WERI-Rb-1 (cell line): ENCODE data around the gene SNAP47.

ENCODE experiments used
- DNase-seq: peaks from one replicate; pipeline ENCODE4 v3.0.0-alpha.2; 2020
- H3K27ac ChIP-seq: fragments of 250-450 bp; sonication (Bioruptor Pico); 2 replicates; pipeline ENCODE4 v1.5.1; 2020; ENCODE audit warnings: mild to moderate bottlenecking, moderate library complexity
- H3K27me3 ChIP-seq: fragments of 250-450 bp; sonication (Bioruptor Pico); 2 replicates; pipeline ENCODE4 v1.5.1; 2021; ENCODE audit warnings: mild to moderate bottlenecking, low read depth, moderate library complexity; ENCODE audit not compliant: insufficient read depth, severe bottlenecking
- H3K36me3 ChIP-seq: fragments of 250-450 bp; sonication (Bioruptor Pico); 2 replicates; pipeline ENCODE4 v1.5.1; 2020; ENCODE audit warnings: mild to moderate bottlenecking, moderate library complexity
- H3K4me3 ChIP-seq: 2 replicates; pipeline ENCODE4 v1.5.1; 2011; ENCODE audit warnings: low read depth, mild to moderate bottlenecking, control low read depth, low read length
- H3K9me3 ChIP-seq: fragments of 250-450 bp; sonication (Bioruptor Pico); 2 replicates; pipeline ENCODE4 v1.5.1; 2021; ENCODE audit warnings: mild to moderate bottlenecking, moderate library complexity; ENCODE audit not compliant: severe bottlenecking
- TF ChIP-seq, protein P1 (sequence below): IDR thresholded peaks from 2 replicates; pipeline ENCODE4 v1.5.1; 2011; ENCODE audit warnings: low read depth, mild to moderate bottlenecking, control low read depth, inconsistent platforms, low read length

Gene SNAP47

DNA sequence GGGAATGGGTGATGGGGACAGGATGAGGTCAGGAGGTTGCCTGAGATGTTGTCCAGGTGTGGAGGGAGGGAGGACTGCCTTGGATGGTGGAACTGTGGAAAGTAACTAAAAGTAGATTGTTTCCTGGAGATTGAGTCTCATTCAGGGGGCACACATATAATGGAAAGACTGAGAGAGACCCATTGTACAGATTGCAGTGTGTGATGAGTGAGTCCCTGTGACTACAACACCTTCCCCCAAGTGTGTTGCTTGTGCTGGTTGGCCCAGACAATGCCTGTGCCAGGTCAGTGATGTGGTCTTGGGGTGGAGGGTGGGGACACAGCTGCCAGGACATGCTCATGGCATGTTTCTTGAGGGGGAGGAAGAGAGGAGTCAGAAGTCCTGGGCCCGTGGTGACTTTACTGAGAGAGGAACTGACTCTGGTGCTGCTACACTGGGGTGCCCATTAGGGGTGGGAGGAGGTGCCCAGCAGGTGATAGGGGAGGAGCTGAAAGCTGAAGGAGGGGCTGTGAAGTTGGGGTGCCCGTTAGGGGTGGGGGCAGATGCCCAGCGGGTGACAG lies 5.2 kb downstream of the SNAP47 start:
- Histone ChIP-seq H3K9me3 (no peaks in the 10 kb centered on the region), H3K36me3 (no peaks in the 10 kb centered on the region), H3K27ac (no peak overlapping the region), H3K4me3 (no peak overlapping the region), H3K27me3 (no peaks in the 10 kb centered on the region)
- TF ChIP-seq, protein P1, sequence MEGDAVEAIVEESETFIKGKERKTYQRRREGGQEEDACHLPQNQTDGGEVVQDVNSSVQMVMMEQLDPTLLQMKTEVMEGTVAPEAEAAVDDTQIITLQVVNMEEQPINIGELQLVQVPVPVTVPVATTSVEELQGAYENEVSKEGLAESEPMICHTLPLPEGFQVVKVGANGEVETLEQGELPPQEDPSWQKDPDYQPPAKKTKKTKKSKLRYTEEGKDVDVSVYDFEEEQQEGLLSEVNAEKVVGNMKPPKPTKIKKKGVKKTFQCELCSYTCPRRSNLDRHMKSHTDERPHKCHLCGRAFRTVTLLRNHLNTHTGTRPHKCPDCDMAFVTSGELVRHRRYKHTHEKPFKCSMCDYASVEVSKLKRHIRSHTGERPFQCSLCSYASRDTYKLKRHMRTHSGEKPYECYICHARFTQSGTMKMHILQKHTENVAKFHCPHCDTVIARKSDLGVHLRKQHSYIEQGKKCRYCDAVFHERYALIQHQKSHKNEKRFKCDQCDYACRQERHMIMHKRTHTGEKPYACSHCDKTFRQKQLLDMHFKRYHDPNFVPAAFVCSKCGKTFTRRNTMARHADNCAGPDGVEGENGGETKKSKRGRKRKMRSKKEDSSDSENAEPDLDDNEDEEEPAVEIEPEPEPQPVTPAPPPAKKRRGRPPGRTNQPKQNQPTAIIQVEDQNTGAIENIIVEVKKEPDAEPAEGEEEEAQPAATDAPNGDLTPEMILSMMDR: no peak
- DNase-seq: no peak

DNA sequence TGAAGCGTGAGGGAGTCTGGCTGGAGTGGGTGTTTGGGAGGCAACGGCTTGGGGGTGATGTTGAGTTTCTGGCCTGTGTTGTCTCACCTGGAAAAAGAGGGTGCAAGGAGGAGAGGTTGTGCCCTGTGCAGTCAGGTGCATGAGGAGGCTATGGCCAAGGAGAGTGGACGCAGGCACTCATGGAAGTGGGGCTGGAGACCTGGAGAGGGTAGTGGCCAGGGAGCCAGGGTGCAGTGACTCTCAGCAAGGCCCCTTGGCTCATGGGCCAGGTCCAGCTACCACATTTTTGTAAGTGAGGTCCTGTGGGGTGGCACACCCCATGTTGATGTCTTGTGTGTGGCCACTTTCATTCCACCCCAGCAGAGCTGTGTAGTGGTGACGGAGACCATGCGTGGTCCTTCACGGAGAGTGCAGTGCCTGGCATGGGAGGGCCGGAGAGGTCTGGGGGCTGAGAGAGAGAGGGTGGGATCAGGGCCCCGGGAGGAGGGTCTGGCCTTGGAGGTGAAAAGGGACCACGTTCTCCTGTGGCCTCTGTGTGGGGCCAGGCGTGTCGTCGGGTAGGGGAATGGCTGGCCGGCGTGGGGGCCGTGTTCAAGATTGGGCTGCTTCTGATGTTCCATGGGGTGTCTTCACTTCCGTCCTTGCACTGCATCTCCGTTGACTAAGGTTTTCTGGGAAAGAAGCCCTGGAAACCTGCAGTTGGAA lies 6.1 kb downstream of the SNAP47 start:
- TF ChIP-seq, protein P1: no peak
- Histone ChIP-seq H3K27ac (no peak overlapping the region), H3K4me3 (no peak overlapping the region), H3K9me3 (no peaks in the 10 kb centered on the region), H3K36me3 (no peaks in the 10 kb centered on the region), H3K27me3 (no peaks in the 10 kb centered on the region)
- no peak for DNase-seq

DNA sequence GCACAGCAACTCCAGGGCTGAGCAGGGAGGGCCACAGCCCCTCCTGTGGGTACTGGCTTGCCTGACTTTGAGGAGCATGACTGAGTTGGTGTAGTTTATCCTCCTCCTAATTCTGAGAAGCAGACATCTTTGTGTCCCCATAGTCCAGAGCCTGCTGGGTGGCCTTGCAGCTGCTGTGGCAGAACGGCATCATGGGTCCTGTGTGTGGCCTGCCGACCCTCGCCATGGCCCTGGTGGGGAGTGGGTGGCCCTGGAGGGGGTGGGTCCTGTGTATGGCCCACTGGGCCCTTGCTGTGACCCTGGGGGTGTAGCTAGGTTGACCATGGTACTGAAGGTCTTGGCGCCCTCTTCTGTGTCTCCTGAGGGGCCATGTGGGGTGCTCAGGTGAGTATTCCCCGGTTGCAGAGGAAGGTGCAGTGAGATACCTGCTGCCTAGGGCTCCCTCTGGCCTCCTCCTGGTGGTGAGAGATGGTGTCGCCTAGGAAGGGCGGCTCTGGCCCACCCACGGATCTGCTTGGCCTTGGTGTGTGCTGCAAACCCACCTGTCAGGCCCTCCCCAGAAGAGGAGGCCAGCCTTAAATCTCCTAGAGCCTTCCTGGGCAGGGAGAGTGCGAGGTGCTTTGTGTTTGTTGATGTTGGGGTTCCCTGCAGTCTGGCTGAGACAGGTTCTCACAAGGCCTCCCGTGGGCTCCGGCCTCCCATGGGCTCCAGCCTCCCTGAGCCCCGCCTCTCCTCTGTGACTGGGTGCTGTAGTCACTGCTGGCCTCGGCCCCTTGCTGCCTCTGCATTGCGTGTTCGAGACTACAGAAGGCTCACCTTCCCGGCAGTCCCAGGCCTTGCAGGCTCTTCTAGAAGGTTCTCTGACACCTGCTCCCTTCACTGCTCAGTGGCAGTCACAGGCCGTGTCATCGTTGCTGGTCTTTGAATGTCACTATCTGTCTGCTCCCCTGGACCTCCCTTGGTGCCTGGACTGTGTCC lies 7.8 kb downstream of the SNAP47 start:
- H3K27me3 ChIP-seq: no peaks in the 10 kb centered on the region
- no peak for DNase-seq
- H3K27ac ChIP-seq: no peak overlapping the region
- no peaks in the 10 kb centered on the region for H3K36me3 ChIP-seq
- TF ChIP-seq, protein P1: no peak
- H3K9me3 ChIP-seq: no peaks in the 10 kb centered on the region
- H3K4me3 ChIP-seq: no peak overlapping the region

DNA sequence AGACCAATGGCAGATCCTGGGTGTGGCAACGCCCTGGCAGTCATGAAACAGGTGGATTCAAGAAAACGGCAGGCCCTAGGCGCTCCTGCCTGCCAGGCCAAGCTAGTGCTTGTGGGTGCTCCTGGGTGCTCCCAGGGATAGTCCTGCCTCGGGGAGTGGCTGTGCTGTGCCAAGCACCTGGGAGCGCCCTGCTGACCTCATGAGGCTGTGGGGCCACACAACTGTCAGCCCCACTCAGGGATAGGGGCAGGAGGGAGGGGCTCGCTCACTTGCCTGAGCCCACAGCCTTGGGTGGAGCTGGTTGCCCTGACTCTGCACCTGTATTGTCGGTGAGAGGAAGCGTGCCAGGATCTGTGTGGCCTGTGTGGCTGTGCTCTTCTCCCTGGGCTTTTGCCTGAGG lies 9.4 kb downstream of the SNAP47 start:
- no peak overlapping the region for H3K27ac ChIP-seq
- DNase-seq: no peak
- H3K9me3 ChIP-seq: no peaks in the 10 kb centered on the region
- TF ChIP-seq, protein P1: no peak
- H3K36me3 ChIP-seq: no peaks in the 10 kb centered on the region
- H3K4me3 ChIP-seq: no peak overlapping the region
- no peaks in the 10 kb centered on the region for H3K27me3 ChIP-seq

DNA sequence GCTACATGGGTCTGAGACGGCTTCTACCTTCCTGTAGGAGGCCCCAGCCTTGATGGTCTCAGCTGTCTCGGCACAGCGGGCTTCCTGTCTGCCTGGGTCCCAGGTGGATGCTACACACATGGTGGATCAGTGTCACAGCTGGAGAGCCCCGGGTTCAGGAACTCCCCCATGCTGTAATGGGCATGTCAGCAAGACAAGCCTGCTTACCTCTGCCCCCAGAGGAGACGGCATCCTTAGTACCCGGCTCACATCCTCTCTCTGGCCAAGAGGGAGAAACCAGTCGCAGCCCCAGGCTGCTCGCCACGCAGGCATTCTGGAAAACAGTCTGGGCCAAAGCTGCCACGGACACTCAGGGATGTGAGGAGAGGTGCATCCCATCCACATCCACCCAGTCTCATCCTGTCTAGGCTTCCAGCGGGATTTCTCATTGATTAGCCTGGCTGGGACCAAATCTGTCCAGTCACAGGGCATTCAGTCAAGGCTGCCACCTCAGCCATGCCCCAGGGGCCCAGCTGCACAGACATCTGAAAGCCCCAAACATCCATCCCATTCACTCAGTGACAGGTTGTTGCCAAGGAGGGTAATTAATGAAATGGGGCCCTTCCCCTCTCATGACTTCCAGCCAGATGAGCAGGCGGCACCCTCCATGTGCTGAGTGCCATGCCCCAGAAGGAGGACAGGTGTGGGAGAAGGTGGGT lies 10.5 kb downstream of the SNAP47 start:
- TF ChIP-seq, protein P1: no peak
- Histone ChIP-seq H3K9me3 (no peaks in the 10 kb centered on the region), H3K4me3 (no peak overlapping the region), H3K36me3 (no peaks in the 10 kb centered on the region), H3K27me3 (no peaks in the 10 kb centered on the region), H3K27ac (no peak overlapping the region)
- DNase-seq: no peak
